Hematopoietic multipotent progenitor cell treated with erythropoietin and hydrocortisone succinate and interleukin-3 and kit ligand, for 17 days (in vitro differentiated cells): ENCODE data around the gene DOHH.
A peak's percentile ranks its signal among the peaks of the same experiment; 100 is the strongest.

Experiments used
- DNase-seq: peaks from one replicate; pipeline ENCODE4 v3.0.0-alpha.2; 2015; ENCODE audit warnings: low spot score

The DOHH gene

DNA sequence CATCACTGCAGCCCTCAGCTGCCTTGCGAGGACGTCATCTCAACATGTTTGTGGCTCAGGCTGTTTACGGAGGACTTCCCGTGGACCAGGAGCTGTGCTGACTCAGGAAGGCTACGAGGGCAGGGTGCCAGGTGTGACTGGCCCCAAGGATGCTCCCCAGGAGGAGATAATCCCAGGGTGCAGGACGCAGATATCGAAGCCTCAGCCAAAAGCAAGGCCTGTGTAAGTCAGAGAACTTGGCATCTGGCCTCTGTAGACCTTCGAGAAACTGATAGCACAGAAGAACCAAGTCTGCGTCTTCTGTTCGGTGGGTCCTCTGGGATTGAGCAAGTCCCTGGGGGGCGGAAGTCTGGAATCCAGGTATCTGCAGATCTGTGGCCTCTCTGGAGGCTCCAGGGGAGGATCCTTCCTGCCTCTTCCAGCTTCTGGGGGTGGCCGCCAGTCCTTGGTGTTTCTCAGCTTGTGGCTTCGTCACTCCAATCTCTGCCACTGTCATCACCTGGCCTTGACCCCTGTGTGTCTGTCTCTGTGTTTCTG is 2.6 kb upstream of the DOHH start:
- peak; percentile 99 for DNase-seq

DNA sequence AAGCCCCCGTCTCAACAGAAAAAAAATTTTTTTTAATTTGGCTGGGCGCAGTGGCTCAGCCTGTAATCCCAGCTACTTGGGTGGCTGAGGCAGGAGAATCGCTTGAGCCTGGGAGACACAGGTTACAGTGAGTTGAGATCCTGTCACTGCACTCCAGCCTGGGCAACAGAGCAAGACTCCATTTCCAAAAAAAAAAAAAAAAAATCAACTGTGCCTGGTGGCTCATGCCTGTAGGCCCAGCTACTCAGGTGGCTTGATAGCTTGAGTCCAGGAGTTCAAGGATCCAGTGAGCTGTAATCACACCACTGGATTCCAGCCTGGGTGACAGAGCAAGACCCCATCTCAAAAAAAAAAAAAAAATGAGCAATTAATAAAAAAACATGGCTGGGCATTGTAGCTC is 1.3 kb upstream of the DOHH start:
- DNase-seq, result peak; percentile 42

DNA sequence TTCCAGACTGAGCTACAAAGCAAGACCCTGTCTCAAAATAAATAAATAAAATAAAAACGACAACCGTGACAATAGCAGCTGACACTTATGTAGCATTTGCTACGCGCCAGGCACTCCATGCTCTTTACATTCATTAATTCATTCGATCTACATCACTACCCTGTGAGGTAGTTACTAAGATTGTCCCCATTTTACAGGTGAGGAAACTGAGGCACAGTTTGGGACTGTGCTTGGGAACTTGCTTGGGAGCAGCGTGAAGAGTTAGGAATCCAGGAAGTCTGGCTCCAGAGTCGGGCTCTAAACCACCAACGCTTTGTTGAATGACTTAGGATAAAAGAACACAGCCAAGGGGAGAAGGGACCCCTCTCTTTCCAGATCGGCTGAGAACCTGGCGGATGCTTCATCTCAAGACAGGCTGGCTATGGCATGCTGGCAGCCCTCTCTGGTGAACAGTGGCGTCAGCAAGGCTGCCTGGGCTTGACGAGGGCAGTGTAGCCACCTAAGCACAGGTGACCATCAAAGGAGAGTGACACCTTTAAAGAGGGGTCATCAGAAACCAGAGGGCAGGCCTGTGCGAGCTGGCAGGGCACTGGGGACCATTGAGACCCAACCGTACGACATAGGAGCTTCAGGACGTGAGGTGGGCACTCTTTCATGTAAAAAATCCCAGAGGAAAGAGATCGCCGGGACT is 591 bp downstream of the DOHH start:
- DNase-seq, result peak; percentile 26

DNA sequence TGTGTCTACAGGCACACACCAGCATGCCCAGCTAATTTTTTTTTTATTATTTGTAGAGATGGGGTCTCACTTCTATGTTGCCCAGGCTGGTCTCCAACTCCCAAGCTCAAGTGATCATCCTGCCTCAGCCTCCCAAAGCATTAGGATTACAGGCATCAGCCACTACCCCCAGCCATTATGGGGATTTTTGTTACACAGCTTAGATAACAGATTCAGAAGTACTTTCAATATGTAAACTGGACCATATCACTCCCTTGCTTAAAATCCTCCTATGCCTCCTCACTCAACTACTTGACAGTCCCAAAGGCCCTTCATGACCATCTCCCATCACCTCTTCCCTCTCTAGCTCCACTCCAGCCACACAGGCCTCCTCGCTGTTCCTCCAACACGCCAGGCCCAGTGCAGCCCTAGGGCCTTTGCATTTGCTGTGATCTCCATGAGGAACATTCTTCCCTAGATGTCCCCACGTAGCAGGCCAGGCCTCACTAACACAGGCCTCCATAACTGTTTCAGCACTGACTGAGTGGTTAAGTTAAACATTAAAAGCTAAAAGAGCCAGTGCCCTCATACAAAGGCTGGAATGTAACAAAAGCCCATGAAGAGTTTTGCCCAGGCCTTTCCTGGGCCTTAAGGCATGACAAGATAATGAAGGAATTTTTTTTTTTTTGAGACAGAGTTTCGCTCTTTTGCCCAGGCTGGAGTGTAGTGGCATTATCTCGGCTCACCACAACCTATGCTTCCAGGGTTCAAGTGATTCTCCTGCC is 2.5 kb downstream of the DOHH start:
- DNase-seq, result no peak

DNA sequence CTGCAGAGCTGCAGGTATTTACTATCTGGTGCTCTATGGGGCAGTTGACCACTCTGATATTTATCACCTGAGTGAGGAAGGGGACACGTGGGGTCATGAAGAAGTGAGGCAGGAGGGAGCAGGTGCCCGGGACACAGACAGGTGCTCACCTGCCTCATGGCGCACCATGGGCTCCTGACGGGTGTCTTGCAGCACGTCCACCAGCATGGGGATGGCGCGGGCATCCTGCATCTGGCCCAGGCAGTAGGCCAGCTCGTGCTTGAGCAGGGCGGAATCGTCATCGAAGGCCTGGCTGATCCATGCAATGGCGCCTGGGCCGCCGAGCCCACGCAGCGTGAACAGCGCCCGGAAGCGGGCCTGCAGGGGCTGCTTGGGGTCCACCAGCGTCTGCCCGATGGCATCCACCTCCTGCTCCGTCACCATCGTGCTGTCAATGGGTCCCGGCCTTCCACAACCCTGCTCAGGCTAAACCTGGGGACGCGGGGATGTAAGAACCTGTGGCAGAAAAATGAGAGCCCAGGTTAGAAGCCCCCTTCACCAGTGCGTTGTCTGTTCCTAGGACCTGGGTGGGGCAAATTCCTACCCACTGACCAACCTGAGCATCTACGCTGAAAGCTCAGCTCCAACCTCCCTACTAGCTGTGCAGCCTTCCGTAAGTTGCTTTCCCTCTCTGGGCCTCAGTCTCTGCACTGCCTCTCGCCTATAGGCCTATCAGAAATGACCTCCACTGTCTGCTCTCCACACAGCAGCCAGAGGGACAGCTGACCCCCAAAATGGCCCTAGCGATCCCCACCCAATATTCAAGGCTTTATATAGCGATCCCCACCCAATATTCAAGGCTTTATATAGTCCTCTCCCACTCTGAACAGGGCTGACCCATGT is 3.8 kb downstream of the DOHH start:
- DNase-seq, result no peak

DNA sequence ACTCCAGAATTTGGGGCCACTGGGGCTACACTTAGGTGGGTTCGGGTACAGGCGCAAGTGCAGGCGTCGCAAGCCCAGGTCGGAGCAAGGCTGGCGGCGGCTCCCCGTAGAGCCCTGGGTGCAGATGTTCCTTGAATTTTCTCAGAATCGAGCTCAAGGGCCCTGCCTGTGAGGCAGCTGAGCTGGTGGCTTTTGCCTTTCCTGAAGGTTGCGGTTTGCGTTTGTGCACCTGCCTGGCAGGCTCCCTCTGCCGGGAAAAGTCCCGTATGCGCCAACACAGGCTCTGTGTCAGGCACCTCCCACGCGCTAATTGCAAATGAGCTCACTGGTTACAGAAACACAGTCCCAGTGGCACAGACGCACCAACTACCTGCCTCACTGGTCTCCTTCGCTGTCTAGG is 5.9 kb downstream of the DOHH start:
- DNase-seq, result no peak

DNA sequence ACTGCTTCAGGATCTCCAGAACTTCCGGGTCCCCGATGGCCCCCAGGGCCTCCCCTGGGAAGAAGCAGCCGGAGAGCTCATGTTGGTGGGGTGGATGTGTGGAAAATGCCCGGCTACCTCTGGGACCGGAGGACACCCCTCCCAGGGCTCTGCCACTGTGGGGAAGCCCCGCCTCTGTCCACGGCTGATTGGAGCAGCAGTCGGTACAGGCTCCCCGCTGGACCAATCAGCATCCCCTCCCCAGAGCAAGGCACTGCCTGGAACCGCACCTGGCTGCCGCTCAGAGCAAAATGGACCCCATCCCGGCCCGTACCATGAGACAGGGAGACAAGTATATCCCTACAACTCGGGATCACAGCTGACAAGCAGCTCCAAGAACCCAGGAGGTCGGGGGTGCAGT is 6.4 kb downstream of the DOHH start:
- DNase-seq, result no peak

DNA sequence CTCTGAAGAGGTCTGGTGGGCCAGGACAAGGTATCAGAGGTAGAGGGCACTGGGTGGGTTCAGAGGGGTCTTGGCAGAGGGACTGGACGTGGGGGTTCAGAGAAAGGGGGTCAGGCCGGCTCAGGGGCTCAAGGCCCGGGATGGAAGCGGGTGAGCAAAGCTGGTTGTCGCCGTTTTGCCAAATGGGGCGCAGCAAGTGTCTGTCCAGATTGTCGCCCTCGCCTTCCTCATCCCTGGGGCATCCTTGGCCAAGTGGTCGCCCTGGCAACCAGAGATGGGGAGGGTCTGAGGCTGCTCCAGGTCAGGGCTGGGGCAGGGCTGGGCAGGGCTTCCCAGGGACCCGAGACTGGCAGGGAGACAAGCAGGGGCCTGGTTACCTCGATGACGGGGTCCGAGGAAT is 6.8 kb downstream of the DOHH start:
- DNase-seq, result no peak

DNA sequence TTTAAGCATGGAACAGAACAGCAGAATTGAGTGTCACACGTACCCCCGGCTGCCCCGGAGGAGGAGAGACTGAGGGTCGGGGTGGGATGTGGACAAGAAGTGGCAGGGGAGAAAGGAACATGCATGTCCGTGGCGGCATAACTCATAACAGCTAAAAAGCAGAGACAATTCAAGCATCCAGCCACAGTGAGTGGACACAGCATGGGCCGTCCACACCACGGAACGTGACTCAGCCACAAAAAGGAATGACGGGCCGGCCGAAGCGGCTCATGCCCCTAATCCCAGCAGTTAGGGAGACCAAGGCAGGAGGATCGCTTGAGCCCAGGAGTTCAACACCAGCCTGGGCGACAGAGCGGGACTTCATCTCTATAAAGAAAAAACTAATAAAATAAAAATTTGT is 7.6 kb downstream of the DOHH start:
- no peak for DNase-seq

DNA sequence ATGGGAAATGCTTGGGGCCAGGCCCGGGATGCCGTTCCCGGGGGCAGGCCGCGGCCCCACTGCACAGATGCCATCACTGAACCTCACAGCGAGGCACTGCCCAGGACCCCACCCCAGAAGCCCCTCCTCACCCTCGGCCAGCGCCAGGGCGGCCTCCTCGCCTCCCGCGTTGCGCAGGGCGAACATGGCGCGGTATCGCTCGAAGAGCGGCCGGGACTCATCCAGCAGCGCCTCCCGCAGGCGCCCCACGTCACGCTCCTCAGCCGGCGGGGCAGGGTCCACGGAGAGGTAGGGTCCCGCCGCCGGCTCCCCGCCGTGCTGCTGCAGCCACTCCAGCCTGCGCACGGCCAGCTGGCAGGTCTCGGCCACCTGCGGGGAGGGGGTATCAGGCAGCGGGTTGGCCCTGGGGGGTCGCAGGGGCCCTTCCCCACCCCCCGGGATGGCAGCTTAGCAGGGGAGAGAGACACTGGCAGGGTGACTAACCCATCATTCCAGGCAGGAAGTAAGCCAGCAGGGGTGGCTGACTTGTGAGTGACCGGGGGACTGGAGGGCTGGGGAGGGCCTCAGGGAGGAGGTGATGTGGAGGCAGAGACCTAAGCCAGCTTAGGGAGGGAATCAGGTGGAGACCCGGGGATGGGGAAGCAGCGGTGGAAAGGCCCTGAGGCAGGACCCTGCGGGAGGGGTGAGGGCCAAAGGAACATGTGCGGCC is 8.2 kb downstream of the DOHH start:
- no peak for DNase-seq

DNA sequence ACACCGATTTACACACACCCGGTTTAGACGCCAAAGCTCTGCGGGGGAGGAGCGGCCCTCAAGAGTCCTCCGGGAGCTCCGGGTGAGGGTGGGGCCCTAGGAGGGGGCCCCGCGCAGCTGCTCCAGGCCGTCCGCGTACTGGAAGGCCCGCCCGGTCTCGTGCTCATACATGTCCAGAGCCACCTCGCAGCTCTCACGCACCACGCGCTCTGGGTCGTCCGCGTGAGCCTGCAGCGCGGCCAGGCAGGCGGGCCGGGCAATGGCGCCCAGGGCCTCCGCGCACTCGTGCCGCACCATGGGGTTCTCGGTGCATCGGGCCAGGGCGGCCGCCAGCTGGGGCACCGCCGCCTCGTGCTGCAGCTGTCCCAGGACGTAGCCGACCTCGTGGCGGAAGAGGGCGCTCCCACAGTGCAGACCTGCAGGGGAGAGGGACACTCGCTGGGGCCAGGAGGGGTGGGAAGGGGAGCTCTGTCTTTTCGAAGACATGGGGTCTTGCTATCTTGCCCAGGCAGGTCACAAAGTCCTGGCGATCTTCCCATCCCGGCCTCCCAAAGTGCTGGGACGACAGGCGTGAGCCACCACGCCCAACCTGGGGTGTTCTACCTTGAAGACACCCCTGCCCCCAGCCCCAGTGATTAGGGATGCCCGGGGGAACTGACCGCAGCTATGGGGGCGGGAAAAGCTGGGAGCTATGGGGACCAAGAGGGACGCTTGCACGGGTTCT is 8.9 kb downstream of the DOHH start:
- no peak for DNase-seq

DNA sequence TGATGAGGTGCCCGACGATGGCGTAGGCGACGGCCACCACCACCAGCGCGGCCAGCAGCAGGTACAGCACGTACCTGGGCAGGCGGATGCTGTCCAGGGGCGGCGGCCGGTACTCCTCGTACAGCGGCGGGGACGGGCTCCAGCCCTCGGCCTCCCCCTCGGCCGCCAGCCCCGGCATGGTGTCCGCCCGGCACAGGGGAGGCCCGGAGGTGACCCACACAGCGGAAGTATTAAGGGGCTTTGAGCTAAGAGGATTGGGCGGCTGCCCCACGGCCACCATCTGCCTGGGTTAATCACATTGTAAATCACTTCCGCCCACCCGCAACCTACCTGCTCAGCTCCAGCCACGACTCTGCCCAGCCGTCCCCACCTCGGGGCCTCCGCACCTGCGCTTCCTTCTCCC is 17.2 kb downstream of the DOHH start, which contains the start of gene SMIM44:
SMIM44 (minus strand) TSS at position 216 of the 403 bp plus-strand sequence; CDS start at position 178, 38 bp downstream.
- DNase-seq, result no peak

DNA sequence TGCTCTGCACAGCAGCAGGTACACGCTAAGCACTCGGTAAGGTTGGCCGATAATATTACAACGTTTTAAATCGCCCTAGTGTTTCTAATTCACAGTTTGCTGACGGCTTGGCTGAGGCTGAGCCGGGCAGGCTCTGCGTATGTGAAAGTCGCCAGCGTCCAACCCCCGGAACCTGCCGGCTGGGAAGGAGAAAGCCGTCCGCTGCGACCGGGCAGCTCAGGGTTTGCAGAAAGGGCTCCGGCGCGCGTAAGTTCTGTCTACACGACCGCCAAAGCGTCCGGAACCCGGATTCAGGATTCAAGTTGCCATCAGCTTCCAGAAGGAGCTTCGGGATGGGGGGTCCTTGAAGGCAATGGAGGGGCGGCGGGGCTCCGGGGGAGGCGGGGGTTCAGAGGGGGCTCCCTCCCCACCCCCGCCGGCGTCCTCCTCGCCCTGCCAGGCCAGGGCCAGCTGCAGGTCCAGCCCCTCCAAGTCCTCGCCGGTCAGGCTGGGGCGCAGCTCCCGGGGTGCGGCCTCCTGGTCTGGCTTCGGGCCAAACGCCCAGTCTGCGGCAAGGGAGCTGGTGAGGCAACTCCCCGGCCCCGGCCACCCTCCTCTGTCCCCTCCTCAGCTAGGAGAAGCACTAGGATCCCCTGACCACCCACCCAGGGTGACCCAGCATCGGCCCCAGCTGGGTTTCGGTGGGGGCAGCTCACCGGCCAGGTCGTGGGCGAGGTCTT is 17.8 kb downstream of the DOHH start:
- no peak for DNase-seq

DNA sequence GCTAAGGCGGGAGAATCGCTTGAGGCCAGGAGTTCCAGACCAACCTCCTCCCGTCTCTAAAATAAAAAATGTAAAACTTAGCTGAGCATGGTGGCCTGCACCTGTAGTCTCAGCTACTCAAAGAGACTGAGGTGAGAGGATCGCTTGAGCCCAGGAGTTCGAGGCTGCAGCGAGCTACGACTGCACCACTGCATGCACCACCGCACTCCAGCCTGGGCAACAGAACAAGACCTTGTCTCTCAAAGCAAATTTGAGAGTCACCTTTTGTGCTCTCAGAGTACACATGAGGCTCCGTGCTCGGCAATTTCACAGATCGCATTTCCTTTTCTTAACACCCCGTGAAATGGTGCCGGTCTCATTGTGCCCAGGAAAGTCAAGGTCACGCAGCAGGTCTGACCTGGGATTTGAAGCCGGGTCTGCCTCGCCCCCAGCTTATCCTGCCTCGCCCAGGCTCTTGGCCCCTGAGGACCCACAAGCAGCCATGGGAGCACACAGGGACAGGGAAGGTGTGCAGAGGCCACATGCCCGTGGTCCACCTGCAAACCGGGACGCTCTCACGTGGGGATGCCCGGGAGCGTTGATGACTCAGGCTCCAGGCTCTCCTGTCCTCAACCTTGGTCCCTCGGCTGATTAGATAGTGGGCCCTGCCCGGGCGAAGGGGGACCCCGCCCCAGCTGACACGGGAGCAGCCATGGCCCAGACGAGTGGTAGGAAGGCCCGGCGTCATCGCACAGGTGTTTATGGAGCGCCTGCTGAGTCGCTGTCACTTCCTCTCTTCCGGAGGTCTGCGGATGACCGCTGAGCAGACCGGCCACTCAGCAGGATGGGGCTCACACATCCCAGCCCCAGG is 19.0 kb downstream of the DOHH start:
- no peak for DNase-seq

DNA sequence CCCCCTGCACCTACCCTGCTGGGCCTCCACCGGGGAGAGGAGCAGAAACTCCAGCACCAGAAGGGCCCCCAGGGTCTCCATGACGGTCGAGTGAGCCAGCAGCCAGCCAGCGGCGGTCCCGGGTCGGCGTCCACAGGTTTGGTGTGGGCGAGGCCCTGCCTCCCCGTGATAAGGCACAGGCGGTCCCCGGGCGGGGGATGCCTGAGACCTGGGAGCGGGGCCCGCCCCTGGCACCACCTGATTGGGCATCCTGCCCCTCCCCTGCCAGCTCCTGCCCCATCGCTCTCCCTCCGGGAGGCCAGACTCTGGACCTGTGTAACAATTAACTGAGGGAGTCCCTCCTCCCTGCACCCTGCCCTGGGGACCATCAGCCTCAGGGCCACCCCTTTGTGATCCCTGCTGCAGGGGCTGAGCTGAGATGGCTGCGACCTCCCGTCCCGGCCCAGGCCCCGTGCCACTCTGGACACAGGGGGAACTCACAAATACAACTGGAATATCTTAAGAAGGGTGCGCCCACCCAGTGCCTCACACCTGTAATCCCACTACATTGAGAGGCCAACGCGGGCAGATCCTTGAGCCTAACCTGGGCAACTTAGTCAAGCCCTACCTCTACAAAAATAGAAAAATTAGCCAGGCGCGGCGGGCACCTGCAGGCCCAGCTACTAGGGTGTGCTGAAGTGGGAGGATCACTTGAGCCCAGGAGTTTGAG is 19.9 kb downstream of the DOHH start, which contains the start of gene SMIM24:
SMIM24 (minus strand) TSS at position 143 of the 709 bp plus-strand sequence; CDS start at position 81, 62 bp downstream.
- DNase-seq, result peak; percentile 34

DNA sequence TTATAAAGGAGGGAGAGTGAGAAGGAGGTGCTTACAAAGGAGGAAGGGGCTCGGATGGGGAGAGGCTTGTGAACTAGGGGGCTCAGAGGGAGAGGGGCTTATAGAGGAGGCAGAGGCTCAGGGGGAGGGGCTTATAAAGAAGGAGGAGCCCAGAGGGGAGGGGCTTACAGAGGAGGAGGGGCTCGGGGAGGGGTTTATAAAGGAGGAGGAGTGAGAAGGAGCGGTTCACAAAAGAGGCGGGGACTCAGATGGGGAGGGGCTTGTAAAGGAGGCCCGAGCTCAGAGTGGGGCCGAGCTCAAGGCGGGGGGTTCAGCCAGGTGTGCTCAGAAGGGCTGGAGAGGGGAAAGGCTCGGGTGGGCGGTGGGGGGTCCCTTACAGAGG is 20.6 kb downstream of the DOHH start:
- DNase-seq, result peak; percentile 37

DNA sequence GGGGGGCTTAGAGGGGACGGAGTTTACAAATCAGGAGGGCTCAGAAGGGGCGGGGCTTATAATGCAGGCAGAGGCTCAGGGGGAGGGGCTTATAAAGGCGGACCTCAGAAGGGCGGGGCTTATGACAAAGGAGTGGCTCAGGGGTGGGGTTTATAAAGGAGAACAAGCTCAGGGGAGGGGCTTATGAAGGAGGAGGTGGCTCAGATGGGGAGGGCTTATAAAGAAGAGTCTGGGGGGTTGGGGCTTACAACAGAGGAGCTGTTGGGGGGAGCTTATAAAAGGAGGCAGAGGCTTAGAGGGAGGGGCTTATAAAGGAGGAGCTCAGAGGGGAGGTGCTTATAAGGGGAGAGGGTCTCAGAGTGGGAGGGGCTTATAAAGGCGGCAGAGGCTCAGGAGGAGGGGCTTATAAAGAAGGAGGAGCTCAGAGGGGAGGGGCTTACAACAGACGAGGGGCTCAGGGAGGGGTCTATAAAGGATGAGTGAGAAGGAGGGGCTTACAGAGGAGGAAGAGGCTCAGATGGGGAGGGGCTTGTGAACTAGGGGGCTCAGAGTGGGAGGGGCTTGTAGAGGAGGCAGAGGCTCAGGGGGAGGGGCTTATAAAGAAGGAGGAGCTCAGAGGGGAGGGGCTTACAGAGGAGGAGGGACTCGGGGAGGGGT is 21.2 kb downstream of the DOHH start:
- peak; percentile 55 for DNase-seq
